GM21390 (cell line): ENCODE data around the gene TPM4.

Experiments
- ATAC-seq: cut with Tn5 transposase; IDR thresholded peaks from one replicate; pipeline ENCODE4 v1.9.1; 2021; ENCODE audit not compliant: unreplicated experiment

TPM4 gene

GRCh38 chr19:16121967-16122366, 45.7 kb downstream of the TPM4 start:
- ATAC-seq, result no peak

- no peak for ATAC-seq
These were observed 48.7 kb downstream of the TPM4 start for GRCh38 chr19:16124953-16125352.

- ATAC-seq, result no peak
These were observed 49.6 kb downstream of the TPM4 start for GRCh38 chr19:16125737-16126495.

- ATAC-seq, result no peak
These were observed 50.8 kb downstream of the TPM4 start for GRCh38 chr19:16127080-16127479.

GRCh38 chr19:16127776-16128371, 51.6 kb downstream of the TPM4 start:
- no peak for ATAC-seq

GRCh38 chr19:16131648-16132047, 55.4 kb downstream of the TPM4 start:
- no peak for ATAC-seq

GRCh38 chr19:16133818-16134217, 57.5 kb downstream of the TPM4 start:
- no peak for ATAC-seq

GRCh38 chr19:16134510-16134909, 58.2 kb downstream of the TPM4 start:
- ATAC-seq, result no peak

- ATAC-seq, result no peak
These were observed 59.3 kb downstream of the TPM4 start for GRCh38 chr19:16135430-16136127.

GRCh38 chr19:16136185-16136999, 60.1 kb downstream of the TPM4 start:
- ATAC-seq, result no peak

- no peak for ATAC-seq
These were observed 63.5 kb downstream of the TPM4 start for GRCh38 chr19:16139752-16140151.

GRCh38 chr19:16141043-16141442, 64.7 kb downstream of the TPM4 start:
- ATAC-seq, result no peak

- no peak for ATAC-seq
These were observed 65.8 kb downstream of the TPM4 start for GRCh38 chr19:16142032-16142580.

- no peak for ATAC-seq
These were observed 67.3 kb downstream of the TPM4 start, which contains the start of gene HSH2D for GRCh38 chr19:16143399-16144215. HSH2D (plus strand) TSS chr19:16143685; CDS start chr19:16148751, 5,066 bp downstream.

GRCh38 chr19:16144216-16144581, 67.9 kb downstream of the TPM4 start:
- ATAC-seq, result no peak

- ATAC-seq, result no peak
These were observed 69.8 kb downstream of the TPM4 start for GRCh38 chr19:16146112-16146511.

- no peak for ATAC-seq
These were observed 72.3 kb downstream of the TPM4 start for GRCh38 chr19:16148443-16149229.
